ENCODE data around the gene FEM1A.
"Not testable (repeated sequence)": the region's sequence is repeated elsewhere in the genome, so short reads cannot be mapped to it uniquely, and the experiment has no call there.

FEM1A gene

GRCh38 chr19:4791183-4792018 lies at the start of gene FEM1A:
TSS of gene FEM1A (plus strand) at chr19:4791734. CDS start at chr19:4791855, 121 bp downstream.
- peak; percentile 100 for DNase-seq (ENCODE audit: low read depth)

GRCh38 chr19:4742723-4743646 lies 48.5 kb upstream of the FEM1A start:
- no peak for DNase-seq (ENCODE audit: low read depth)

- DNase-seq (ENCODE audit: low read depth), result peak; percentile 78
These were observed 46.9 kb upstream of the FEM1A start for GRCh38 chr19:4744451-4745174.

GRCh38 chr19:4745175-4745574 lies 46.4 kb upstream of the FEM1A start:
- not testable (repeated sequence) for DNase-seq (ENCODE audit: low read depth)

- no peak for DNase-seq (ENCODE audit: low read depth)
These were observed 45.5 kb upstream of the FEM1A start for GRCh38 chr19:4745986-4746385.

- DNase-seq (ENCODE audit: low read depth), result no peak
These were observed 43.3 kb upstream of the FEM1A start for GRCh38 chr19:4748185-4748584.

- no peak for DNase-seq (ENCODE audit: low read depth)
These were observed 42.9 kb upstream of the FEM1A start for GRCh38 chr19:4748589-4748988.

GRCh38 chr19:4749870-4750590 lies 41.5 kb upstream of the FEM1A start:
- no peak for DNase-seq (ENCODE audit: low read depth)

GRCh38 chr19:4754248-4754647 lies 37.3 kb upstream of the FEM1A start:
- DNase-seq (ENCODE audit: low read depth), result no peak

- DNase-seq (ENCODE audit: low read depth), result no peak
These were observed 36.1 kb upstream of the FEM1A start for GRCh38 chr19:4755459-4755858.

GRCh38 chr19:4758082-4758481 lies 33.5 kb upstream of the FEM1A start:
- no peak for DNase-seq (ENCODE audit: low read depth)

- no peak for DNase-seq (ENCODE audit: low read depth)
These were observed 32.9 kb upstream of the FEM1A start for GRCh38 chr19:4758659-4759058.

- DNase-seq (ENCODE audit: low read depth), result peak; percentile 30
These were observed 31.9 kb upstream of the FEM1A start for GRCh38 chr19:4759388-4760284.

- no peak for DNase-seq (ENCODE audit: low read depth)
These were observed 31.3 kb upstream of the FEM1A start for GRCh38 chr19:4760285-4760650.

GRCh38 chr19:4763021-4763420 lies 28.5 kb upstream of the FEM1A start:
- no peak for DNase-seq (ENCODE audit: low read depth)

- no peak for DNase-seq (ENCODE audit: low read depth)
These were observed 27.2 kb upstream of the FEM1A start for GRCh38 chr19:4764393-4764660.

- peak; percentile 15 for DNase-seq (ENCODE audit: low read depth)
These were observed 22.4 kb upstream of the FEM1A start for GRCh38 chr19:4768934-4769777.

- DNase-seq (ENCODE audit: low read depth), result no peak
These were observed 19.0 kb upstream of the FEM1A start for GRCh38 chr19:4772566-4772965.

- no peak for DNase-seq (ENCODE audit: low read depth)
These were observed 18.4 kb upstream of the FEM1A start for GRCh38 chr19:4773047-4773640.

GRCh38 chr19:4774136-4774535 lies 17.4 kb upstream of the FEM1A start:
- DNase-seq (ENCODE audit: low read depth), result no peak

All from GM04503 (cell line).